Stimulated activated CD8-positive, alpha-beta memory T cell treated with anti-CD3 and anti-CD28 coated beads, Interleukin-15, amount 100 ng/mL, for 48 hours (primary cell): Measurements from ENCODE around the gene TMEM176B.
"Not testable (repeated sequence)": the region's sequence is repeated elsewhere in the genome, so short reads cannot be mapped to it uniquely, and the experiment has no call there.

Source experiments
- DNase-seq, 2 donors: peaks; one replicate each; pipeline ENCODE4 v3.0.0-alpha.2; 2020; ENCODE audit warnings: low read depth in 2 of 2

Gene TMEM176B

GRCh38 chr7:150790416-150791075 is 9.6 kb downstream of the TMEM176B start:
- DNase-seq: no peak

- no peak for DNase-seq
These were observed 11.5 kb downstream of the TMEM176B start for GRCh38 chr7:150788474-150789269.

DNA sequence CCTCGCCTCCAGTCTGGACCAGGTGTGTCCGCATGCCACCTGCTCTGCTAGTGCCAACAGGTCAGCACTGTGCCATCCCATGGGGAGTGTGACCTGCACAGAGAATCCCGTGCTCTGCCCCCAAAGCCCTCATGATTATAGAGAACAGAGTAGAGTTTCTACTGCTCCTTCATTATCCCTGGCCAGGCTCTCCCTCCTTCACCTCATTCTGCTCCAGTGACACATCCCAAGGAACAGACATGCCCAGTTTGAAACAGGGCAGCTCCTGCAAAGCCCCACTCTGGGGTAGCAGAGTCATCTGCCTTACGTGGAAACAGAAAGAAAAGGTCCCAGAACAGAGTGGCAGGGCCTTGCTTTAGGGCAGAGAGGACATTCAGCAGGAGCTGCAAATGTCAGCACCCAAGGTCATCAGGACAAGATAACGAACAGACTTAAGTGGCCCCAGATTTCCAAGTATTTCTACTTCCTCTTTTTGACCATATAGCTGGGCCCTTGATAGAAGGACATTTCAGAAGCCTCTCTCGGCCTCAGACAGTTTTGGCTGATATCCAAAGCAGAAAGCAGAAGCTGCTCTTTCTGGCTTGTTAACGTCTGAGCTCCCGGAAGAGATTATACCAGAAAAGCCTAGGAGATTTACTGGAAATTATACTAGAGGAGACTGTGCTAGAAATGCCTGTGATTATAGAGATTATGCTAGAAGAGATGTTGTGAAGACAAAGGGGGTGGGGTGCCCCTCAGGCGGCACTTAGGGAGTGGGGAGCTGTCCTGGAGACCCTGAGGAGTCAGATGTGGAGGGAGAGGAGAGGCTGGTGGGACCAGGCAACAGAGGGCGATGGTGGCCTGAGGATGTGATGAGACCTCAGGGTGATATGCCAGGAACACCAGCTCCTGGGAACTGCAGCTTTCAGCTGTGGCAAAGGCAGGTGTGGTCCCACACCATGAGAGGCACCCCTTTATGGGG is 12.6 kb downstream of the TMEM176B start:
- DNase-seq: no peak

GRCh38 chr7:150784954-150785353 is 15.2 kb downstream of the TMEM176B start:
- DNase-seq: no peak

- no peak for DNase-seq
These were observed 15.9 kb downstream of the TMEM176B start for GRCh38 chr7:150784120-150784736.

GRCh38 chr7:150781961-150782360 is 18.2 kb downstream of the TMEM176B start:
- DNase-seq: no peak

- no peak for DNase-seq
These were observed 19.1 kb downstream of the TMEM176B start for GRCh38 chr7:150781103-150781502.

DNA sequence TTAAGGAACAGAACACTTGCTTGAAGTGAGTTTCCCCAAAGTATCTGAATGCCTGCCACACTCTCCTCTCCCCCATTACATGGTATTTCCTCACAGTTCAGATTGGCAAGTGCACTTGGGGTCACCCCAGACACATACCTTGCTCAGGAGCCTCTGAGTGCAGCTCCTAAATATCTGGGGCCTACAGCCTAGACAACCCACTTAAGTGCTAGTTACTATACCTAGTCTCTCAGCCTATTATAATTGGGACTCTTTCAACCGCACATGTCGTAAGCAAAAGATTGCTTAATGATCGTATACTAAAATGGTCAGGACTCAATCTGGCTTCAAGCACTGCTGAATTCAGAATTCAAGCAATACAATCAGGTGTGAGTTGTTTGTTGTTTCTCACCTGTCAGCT is 19.9 kb downstream of the TMEM176B start:
- DNase-seq: no peak

- peak; percentile 34 to 42 for DNase-seq
These were observed 21.3 kb downstream of the TMEM176B start for GRCh38 chr7:150778738-150779301.

GRCh38 chr7:150778014-150778737 is 22.0 kb downstream of the TMEM176B start:
- DNase-seq: no peak

DNA sequence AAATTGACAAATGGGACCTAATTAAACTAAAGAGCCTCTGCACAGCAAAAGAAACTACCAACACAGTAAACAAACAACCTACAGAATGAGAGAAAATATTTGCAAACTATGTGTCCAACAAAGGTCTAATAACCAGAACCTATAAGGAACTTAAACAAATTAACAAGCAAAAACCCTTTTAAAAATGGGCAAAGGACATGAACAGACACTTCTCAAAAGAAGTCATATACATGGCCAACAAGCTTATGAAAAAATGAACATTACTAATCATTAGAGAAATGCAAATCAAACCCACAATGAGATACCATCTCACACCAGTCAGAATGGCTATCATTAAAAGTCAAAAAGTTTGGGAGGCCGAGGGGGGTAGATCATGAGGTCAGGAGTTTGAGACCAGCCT is 26.0 kb downstream of the TMEM176B start:
- not testable (repeated sequence) for DNase-seq

DNA sequence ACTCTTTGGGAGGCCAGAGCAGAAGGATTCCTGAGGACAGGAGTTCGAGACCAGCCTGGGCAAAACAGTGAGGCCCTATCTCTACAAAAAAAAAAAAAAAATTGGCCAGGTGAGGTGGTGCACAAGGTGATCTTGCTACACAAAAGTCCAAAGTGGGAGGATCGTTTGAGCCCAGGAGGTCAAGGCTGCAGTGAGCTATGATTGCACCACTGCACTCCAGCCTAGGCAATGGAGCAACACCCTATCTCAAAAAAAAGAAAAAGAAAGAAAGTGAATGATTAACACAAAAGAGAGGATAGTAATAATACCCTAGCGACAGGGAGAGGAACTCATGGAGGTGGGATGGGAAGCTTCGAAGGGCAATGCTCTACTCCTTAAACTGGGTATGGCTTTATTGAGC is 30.4 kb downstream of the TMEM176B start:
- no peak for DNase-seq

- DNase-seq: no peak
These were observed 33.8 kb downstream of the TMEM176B start for GRCh38 chr7:150766334-150766709.

DNA sequence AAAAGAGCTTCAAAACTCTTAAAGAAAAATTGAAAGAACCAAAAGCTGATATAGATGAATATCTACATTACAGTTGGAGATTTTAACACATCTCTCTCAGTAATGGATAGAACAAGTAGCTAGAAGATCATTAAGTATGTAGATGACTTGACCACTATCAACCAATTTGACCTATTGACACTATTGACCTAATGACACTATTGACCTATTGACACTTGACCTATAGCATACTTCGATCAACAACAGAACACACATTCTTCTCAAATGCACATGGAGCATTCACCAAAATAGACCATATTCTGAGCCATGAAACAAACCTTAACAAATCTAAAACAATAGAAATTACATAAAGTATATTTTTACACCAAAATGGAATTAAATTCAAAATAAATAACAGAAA is 40.7 kb downstream of the TMEM176B start:
- DNase-seq: no peak

DNA sequence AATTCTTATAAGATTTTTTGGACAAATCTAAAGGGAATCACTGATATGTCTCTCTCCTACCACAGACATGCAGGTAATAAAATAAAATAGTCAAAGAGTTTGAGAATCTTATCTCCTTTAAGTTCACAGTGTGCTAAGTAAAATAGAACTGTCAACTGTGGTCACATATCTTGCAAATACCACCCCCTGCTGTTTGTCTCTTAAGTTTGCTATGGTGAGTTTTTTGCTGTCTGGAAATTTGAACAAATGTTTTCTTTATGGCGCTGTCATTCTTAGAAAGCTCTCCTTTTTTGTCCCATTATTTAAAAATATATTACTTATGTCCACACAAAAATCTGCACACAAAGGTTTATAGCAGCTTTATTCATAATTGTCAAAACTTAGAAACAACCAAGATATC is 43.3 kb downstream of the TMEM176B start:
- DNase-seq: no peak

GRCh38 chr7:150756166-150756565 is 44.0 kb downstream of the TMEM176B start:
- no peak for DNase-seq

DNA sequence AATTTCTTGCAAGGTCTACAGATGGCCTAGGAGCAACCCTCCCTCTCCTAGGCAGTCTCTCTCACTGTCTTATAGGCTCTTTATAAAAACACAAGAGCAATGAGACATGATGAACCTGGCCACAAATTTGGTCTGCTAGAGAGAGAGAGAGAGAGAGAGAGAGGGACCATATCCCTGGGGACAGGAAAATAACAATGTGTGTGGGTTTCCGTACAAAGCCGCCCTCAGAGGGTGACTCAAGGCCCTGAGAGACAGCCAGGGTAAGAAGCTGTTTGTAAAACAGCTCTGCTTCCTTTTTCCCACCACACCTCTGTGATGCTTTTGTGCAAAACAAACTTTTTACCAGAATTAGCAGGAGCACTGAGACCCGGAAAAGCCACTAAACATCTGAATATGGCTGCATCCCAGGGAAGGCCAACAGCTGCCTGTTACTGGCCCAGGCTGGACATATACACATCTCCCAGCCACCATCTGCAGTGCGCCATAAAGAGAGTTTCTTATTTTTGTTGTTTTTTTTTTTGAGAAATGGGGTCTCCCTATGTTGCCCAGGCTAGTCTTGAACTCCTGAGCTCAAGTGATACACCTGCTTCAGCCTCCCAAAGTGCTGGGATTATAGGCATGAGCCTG is 44.6 kb downstream of the TMEM176B start:
- peak in 1 of 2 donors; percentile 63 for DNase-seq

DNA sequence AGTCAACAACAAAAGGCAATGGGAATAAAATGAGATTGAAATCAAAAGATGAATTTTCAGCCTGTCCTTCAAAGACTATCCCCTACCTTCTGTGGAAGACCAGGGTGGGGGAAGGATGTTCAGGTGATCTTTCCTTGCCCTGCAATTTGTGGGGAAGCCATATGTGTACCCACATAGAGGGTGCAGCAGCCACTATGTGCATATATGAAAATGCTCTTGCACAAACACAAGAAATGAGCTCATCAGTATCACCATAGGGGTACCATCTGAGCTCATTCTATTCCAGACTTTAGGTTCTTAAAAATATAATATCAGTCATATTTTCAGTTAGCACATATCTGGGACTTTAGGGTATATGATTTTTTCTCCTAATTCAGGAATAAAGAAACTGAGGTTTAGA is 45.2 kb downstream of the TMEM176B start:
- DNase-seq: no peak

- no peak for DNase-seq
These were observed 46.1 kb downstream of the TMEM176B start for GRCh38 chr7:150753826-150754603.

GRCh38 chr7:150753239-150753638 is 46.9 kb downstream of the TMEM176B start:
- no peak for DNase-seq
